ENCODE data around the gene SCP2D1. TPM values are rescaled to one million over a fixed set of nuclear protein-coding genes. Genes with fewer than 3 reads are reported as not detected.

Gene SCP2D1
- total and polyA plus RNA-seq, 2 donors (not counting 3 experiments of a cell fraction or from before 2014, with no cell fraction given), result not detected

- DNase-seq (ENCODE audit: low read depth, low spot score) (no peak), FAIRE-seq (no peak)
- H3K9me3 ChIP-seq (replicated peaks; ENCODE audit: control insufficient read depth, insufficient read depth, low read length), result no peaks in the 10 kb centered on the region
- no peaks in the 10 kb centered on the region for H3K4me1 ChIP-seq (ENCODE audit: control insufficient read depth, extremely low read depth, insufficient read depth, low read length)
- ChIA-PET POLR2A (no interaction called here), CTCF (no interaction called here)
- no peak overlapping the region for H2AFZ ChIP-seq (ENCODE audit: low read depth, low read length)
- H3K4me2 ChIP-seq (ENCODE audit: insufficient read depth, low read length), result no peak overlapping the region
- H3K27ac ChIP-seq (ENCODE audit: insufficient read depth, low read depth, low read length), result no peak overlapping the region
- H3K9me1 ChIP-seq (replicated peaks; ENCODE audit: control insufficient read depth, extremely low read depth, insufficient read depth, low read length), result no peaks in the 10 kb centered on the region
- H3K79me2 ChIP-seq (ENCODE audit: control insufficient read depth, insufficient read depth, low read length), result no peaks in the 10 kb centered on the region
- no peak overlapping the region for H3K4me3 ChIP-seq (replicated peaks in 1 of 3; ENCODE audit: insufficient read depth in 1 of 3, low read depth in 1 of 3, low read length in 3 of 3)
- BruUV-seq (replicated peaks), result no TSS peak
- no peaks in the 10 kb centered on the region for H4K20me1 ChIP-seq (replicated peaks; ENCODE audit: control insufficient read depth, extremely low read depth, insufficient read depth, low read length)
- TF ChIP-seq, protein P1, sequence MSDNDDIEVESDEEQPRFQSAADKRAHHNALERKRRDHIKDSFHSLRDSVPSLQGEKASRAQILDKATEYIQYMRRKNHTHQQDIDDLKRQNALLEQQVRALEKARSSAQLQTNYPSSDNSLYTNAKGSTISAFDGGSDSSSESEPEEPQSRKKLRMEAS (IDR thresholded peaks at IDR 0.05; ENCODE audit: insufficient read depth, insufficient read length), result no peak
- TF ChIP-seq EZH2 (IDR thresholded peaks at IDR 0.05; ENCODE audit: borderline replicate concordance, low read depth, low read length, severe bottlenecking) (no peak), FOS (IDR thresholded peaks at IDR 0.05; ENCODE audit: borderline replicate concordance, insufficient read depth, low read length) (no peak), POLR2AphosphoS5 (IDR thresholded peaks at IDR 0.05; ENCODE audit: insufficient read depth, low read depth, low read length) (no peak)
- TF ChIP-seq, protein P2, sequence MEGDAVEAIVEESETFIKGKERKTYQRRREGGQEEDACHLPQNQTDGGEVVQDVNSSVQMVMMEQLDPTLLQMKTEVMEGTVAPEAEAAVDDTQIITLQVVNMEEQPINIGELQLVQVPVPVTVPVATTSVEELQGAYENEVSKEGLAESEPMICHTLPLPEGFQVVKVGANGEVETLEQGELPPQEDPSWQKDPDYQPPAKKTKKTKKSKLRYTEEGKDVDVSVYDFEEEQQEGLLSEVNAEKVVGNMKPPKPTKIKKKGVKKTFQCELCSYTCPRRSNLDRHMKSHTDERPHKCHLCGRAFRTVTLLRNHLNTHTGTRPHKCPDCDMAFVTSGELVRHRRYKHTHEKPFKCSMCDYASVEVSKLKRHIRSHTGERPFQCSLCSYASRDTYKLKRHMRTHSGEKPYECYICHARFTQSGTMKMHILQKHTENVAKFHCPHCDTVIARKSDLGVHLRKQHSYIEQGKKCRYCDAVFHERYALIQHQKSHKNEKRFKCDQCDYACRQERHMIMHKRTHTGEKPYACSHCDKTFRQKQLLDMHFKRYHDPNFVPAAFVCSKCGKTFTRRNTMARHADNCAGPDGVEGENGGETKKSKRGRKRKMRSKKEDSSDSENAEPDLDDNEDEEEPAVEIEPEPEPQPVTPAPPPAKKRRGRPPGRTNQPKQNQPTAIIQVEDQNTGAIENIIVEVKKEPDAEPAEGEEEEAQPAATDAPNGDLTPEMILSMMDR (IDR thresholded peaks at IDR 0.05; ENCODE audit: extremely low read depth in 1 of 2, insufficient read depth in 1 of 2, low read depth in 1 of 2, low read length in 2 of 2), result no peak
- no peaks in the 10 kb centered on the region for H3K36me3 ChIP-seq (ENCODE audit: control insufficient read depth in 2 of 2, extremely low read depth in 1 of 2, insufficient read depth in 2 of 2, low read length in 2 of 2)
- intact Hi-C loops (cut with micrococcal nuclease) (no loop called here), dilution Hi-C loops (cut with MboI; ENCODE audit: extremely low pct_ligation_motif_present, low sequenced_read_pairs) (no loop called here)
- no peak overlapping the region for H3K9ac ChIP-seq (replicated peaks; ENCODE audit: extremely low read depth, insufficient read depth, low read length)
- no peaks in the 10 kb centered on the region for H3K27me3 ChIP-seq (ENCODE audit: control insufficient read depth in 2 of 2, insufficient read depth in 2 of 2, low read length in 2 of 2)
These were observed 19.1 kb downstream of the SCP2D1 start for GRCh38 chr20:18832546-18833200.
